OCI-LY1 (cell line): ENCODE data around the gene MAPK9.

Experiments
- H2AFZ ChIP-seq: fragments of 200-600 bp; sonication (generic), shearing (Covaris generic); 2 replicates; pipeline ENCODE4 v1.6.0; 2014; ENCODE audit warnings: antibody characterized with exemption, mild to moderate bottlenecking, low read length
- H3F3A ChIP-seq: fragments of 200-600 bp; sonication (generic), shearing (Covaris generic); 2 replicates; pipeline ENCODE4 v1.6.0; 2014; ENCODE audit warnings: mild to moderate bottlenecking, antibody characterized with exemption, low read length, moderate library complexity; ENCODE audit not compliant: insufficient read depth
- H3K27ac ChIP-seq: fragments of 200-600 bp; sonication (generic); 2 replicates; pipeline ENCODE4 v1.5.1; 2014; ENCODE audit warnings: low read length, mixed run types, mild to moderate bottlenecking, low read depth; ENCODE audit not compliant: poor library complexity, severe bottlenecking
- H3K27me3 ChIP-seq: fragments of 200-600 bp; sonication (generic); 2 replicates; pipeline ENCODE4 v1.6.0; 2014; ENCODE audit warnings: antibody characterized with exemption, mild to moderate bottlenecking, low read length, moderate library complexity; ENCODE audit not compliant: insufficient read depth
- H3K36me3 ChIP-seq: fragments of 200-600 bp; sonication (generic); 2 replicates; pipeline ENCODE4 v1.6.1; 2014; ENCODE audit warnings: mild to moderate bottlenecking, antibody characterized with exemption, low read length, moderate library complexity, mixed read lengths; ENCODE audit not compliant: insufficient read depth
- H3K4me1 ChIP-seq: fragments of 200-600 bp; sonication (generic); 2 replicates; pipeline ENCODE4 v1.5.1; 2014; ENCODE audit warnings: mild to moderate bottlenecking, low read length, moderate library complexity; ENCODE audit not compliant: insufficient read depth, severe bottlenecking
- H3K4me2 ChIP-seq: fragments of 200-600 bp; sonication (generic), shearing (Covaris generic); 2 replicates; pipeline ENCODE4 v1.6.1; 2014; ENCODE audit warnings: low read length
- H3K4me3 ChIP-seq: fragments of 200-600 bp; sonication (generic); 2 replicates; pipeline ENCODE4 v1.5.1; 2014; ENCODE audit warnings: low read length, low read depth, mild to moderate bottlenecking, mixed read lengths; ENCODE audit not compliant: poor library complexity, severe bottlenecking
- H3K79me2 ChIP-seq: fragments of 200-600 bp; shearing (Covaris generic); 2 replicates; pipeline ENCODE4 v1.6.1; 2016; ENCODE audit warnings: mixed run types, low read length, mixed read lengths; ENCODE audit not compliant: insufficient read depth
- H3K9ac ChIP-seq: fragments of 200-600 bp; sonication (generic), shearing (Covaris generic); 2 replicates; pipeline ENCODE4 v1.6.1; 2014; ENCODE audit warnings: mild to moderate bottlenecking, low read length, mixed read lengths
- H3K9me2 ChIP-seq: fragments of 200-600 bp; sonication (generic), shearing (Covaris generic); 2 replicates; pipeline ENCODE4 v1.6.1; 2014; ENCODE audit warnings: low read depth, mild to moderate bottlenecking, low read length, mixed read lengths
- H3K9me3 ChIP-seq: fragments of 200-600 bp; shearing (Covaris generic); 2 replicates; pipeline ENCODE4 v1.6.1; 2014; ENCODE audit warnings: low read length, mixed read lengths
- H4K20me1 ChIP-seq: fragments of 200-600 bp; sonication (generic), shearing (Covaris generic); 2 replicates; pipeline ENCODE4 v1.6.0; 2016; ENCODE audit warnings: mild to moderate bottlenecking, low read length; ENCODE audit not compliant: insufficient read depth
- CTCF ChIP-seq: fragments of 200-600 bp; sonication (generic), shearing (Covaris generic); IDR thresholded peaks from 2 replicates; pipeline ENCODE4 v1.5.1; 2017; ENCODE audit warnings: mild to moderate bottlenecking, antibody characterized with exemption, low read length, moderate library complexity, mixed read lengths
- EZH2 ChIP-seq: fragments of 200-600 bp; sonication (generic), shearing (Covaris generic); IDR thresholded peaks from 2 replicates; pipeline ENCODE4 v1.8.0; 2017; ENCODE audit warnings: borderline replicate concordance, mixed run types, mild to moderate bottlenecking, antibody characterized with exemption, low read length, moderate library complexity, mixed read lengths

The MAPK9 gene

GRCh38 chr5:180333661-180334060, 41.8 kb upstream of the MAPK9 start:
- no peaks in the 10 kb centered on the region for H4K20me1 ChIP-seq
- no peak overlapping the region for H3K27ac ChIP-seq
- no peak overlapping the region for H2AFZ ChIP-seq
- H3K4me3 ChIP-seq, result no peak overlapping the region
- no peak for TF ChIP-seq CTCF
- TF ChIP-seq EZH2, result no peak
- no peaks in the 10 kb centered on the region for H3K4me1 ChIP-seq
- no peak overlapping the region for H3K9ac ChIP-seq
- no peaks in the 10 kb centered on the region for H3K9me2 ChIP-seq
- H3K9me3 ChIP-seq, result no peaks in the 10 kb centered on the region
- H3F3A ChIP-seq, result no peaks in the 10 kb centered on the region
- 0 out of 2 replicates have a peak, but pooled peaks cover 6% of the 10 kb centered on the region for H3K27me3 ChIP-seq
- no peaks in the 10 kb centered on the region for H3K79me2 ChIP-seq
- H3K36me3 ChIP-seq, result no peaks in the 10 kb centered on the region
- H3K4me2 ChIP-seq, result no peak overlapping the region

GRCh38 chr5:180332861-180333260, 41.0 kb upstream of the MAPK9 start:
- no peak overlapping the region for H3K27ac ChIP-seq
- no peaks in the 10 kb centered on the region for H3K9me3 ChIP-seq
- no peaks in the 10 kb centered on the region for H3K36me3 ChIP-seq
- no peak overlapping the region for H3K4me2 ChIP-seq
- H4K20me1 ChIP-seq, result no peaks in the 10 kb centered on the region
- H3K9ac ChIP-seq, result no peak overlapping the region
- H3K79me2 ChIP-seq, result no peaks in the 10 kb centered on the region
- TF ChIP-seq CTCF, result no peak
- no peak for TF ChIP-seq EZH2
- H2AFZ ChIP-seq, result no peak overlapping the region
- no peak overlapping the region for H3K4me3 ChIP-seq
- H3K9me2 ChIP-seq, result no peaks in the 10 kb centered on the region
- peaks cover 4% of the 10 kb centered on the region for H3K4me1 ChIP-seq
- 0 out of 2 replicates have a peak, but pooled peaks cover 6% of the 10 kb centered on the region for H3K27me3 ChIP-seq
- H3F3A ChIP-seq, result no peaks in the 10 kb centered on the region

GRCh38 chr5:180332051-180332517, 40.2 kb upstream of the MAPK9 start:
- no peaks in the 10 kb centered on the region for H4K20me1 ChIP-seq
- no peaks in the 10 kb centered on the region for H3F3A ChIP-seq
- H3K27me3 ChIP-seq, result 0 out of 2 replicates have a peak, but pooled peaks cover 6% of the 10 kb centered on the region
- H3K79me2 ChIP-seq, result no peaks in the 10 kb centered on the region
- H3K4me1 ChIP-seq, result peaks cover 4% of the 10 kb centered on the region
- H3K9me2 ChIP-seq, result no peaks in the 10 kb centered on the region
- TF ChIP-seq EZH2, result no peak
- no peak for TF ChIP-seq CTCF
- H2AFZ ChIP-seq, result no peak overlapping the region
- H3K27ac ChIP-seq, result no peak overlapping the region
- no peaks in the 10 kb centered on the region for H3K36me3 ChIP-seq
- H3K4me2 ChIP-seq, result no peak overlapping the region
- H3K4me3 ChIP-seq, result no peak overlapping the region
- H3K9me3 ChIP-seq, result no peaks in the 10 kb centered on the region
- no peak overlapping the region for H3K9ac ChIP-seq
